Measurements from ENCODE around the gene CDH12.

CDH12 gene

DNA sequence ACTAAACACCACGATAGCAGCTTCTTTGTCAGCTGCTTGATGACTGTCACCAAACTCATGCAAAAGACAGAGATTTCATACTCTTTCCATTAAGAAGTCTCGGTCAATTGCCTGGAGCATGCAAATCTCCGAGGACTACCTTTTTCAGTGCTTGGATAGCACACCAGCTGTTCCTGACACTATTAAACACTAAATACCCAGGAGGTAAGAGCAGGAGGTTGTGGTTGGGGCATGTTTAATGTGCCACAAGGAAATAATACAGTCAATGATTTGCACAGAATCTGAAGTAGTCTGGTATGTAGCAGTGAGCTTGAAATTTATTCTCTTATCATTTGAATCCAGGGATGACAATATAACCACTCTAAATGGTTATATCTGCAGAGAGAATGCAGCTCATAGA is 996.2 kb downstream of the CDH12 start:
- TF ChIP-seq TAF1 (IDR thresholded peaks at IDR 0.05; ENCODE audit: borderline replicate concordance, insufficient read depth, low read length), result no peak
- TF ChIP-seq SIN3A (IDR thresholded peaks at IDR 0.05; ENCODE audit: borderline replicate concordance, insufficient read depth, low read length), result no peak
- no peak for TF ChIP-seq POLR2AphosphoS5 (IDR thresholded peaks at IDR 0.05; ENCODE audit: low read depth, low read length)
- TF ChIP-seq FOXP2 (optimal IDR thresholded peaks at IDR 0.05; ENCODE audit: borderline replicate concordance, extremely low read depth, extremely low read length, insufficient read depth), result no peak
- TF ChIP-seq, protein P1, sequence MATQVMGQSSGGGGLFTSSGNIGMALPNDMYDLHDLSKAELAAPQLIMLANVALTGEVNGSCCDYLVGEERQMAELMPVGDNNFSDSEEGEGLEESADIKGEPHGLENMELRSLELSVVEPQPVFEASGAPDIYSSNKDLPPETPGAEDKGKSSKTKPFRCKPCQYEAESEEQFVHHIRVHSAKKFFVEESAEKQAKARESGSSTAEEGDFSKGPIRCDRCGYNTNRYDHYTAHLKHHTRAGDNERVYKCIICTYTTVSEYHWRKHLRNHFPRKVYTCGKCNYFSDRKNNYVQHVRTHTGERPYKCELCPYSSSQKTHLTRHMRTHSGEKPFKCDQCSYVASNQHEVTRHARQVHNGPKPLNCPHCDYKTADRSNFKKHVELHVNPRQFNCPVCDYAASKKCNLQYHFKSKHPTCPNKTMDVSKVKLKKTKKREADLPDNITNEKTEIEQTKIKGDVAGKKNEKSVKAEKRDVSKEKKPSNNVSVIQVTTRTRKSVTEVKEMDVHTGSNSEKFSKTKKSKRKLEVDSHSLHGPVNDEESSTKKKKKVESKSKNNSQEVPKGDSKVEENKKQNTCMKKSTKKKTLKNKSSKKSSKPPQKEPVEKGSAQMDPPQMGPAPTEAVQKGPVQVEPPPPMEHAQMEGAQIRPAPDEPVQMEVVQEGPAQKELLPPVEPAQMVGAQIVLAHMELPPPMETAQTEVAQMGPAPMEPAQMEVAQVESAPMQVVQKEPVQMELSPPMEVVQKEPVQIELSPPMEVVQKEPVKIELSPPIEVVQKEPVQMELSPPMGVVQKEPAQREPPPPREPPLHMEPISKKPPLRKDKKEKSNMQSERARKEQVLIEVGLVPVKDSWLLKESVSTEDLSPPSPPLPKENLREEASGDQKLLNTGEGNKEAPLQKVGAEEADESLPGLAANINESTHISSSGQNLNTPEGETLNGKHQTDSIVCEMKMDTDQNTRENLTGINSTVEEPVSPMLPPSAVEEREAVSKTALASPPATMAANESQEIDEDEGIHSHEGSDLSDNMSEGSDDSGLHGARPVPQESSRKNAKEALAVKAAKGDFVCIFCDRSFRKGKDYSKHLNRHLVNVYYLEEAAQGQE (IDR thresholded peaks at IDR 0.05; ENCODE audit: insufficient read depth in 1 of 2, low read depth in 2 of 2, low read length in 2 of 2), result no peak

DNA sequence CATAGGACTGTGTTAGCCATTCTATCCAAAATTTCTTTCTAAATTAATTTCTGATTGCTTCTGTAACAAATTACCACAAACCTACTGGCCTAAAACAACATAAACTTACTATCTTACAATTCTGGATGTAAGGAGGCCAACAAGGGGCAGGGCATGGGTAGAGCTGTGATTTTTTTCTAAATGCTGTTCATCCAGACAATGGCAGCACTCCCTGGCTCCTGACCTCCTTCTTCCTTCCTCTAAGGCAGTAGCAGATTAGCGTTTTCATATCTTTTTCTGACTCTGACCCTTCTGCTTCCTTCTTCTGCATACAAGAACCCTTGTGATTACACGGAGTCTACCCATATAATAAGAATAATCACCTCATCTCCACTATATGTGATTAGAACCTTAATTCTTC is 1005.8 kb downstream of the CDH12 start:
- TF ChIP-seq, protein P1 (IDR thresholded peaks at IDR 0.05; ENCODE audit: insufficient read depth in 1 of 2, low read depth in 2 of 2, low read length in 2 of 2), result no peak
- no peak for TF ChIP-seq POLR2AphosphoS5 (IDR thresholded peaks at IDR 0.05; ENCODE audit: low read depth, low read length)
- no peak for TF ChIP-seq FOXP2 (optimal IDR thresholded peaks at IDR 0.05; ENCODE audit: borderline replicate concordance, extremely low read depth, extremely low read length, insufficient read depth)
- TF ChIP-seq TAF1 (IDR thresholded peaks at IDR 0.05; ENCODE audit: borderline replicate concordance, insufficient read depth, low read length), result no peak
- no peak for TF ChIP-seq SIN3A (IDR thresholded peaks at IDR 0.05; ENCODE audit: borderline replicate concordance, insufficient read depth, low read length)

DNA sequence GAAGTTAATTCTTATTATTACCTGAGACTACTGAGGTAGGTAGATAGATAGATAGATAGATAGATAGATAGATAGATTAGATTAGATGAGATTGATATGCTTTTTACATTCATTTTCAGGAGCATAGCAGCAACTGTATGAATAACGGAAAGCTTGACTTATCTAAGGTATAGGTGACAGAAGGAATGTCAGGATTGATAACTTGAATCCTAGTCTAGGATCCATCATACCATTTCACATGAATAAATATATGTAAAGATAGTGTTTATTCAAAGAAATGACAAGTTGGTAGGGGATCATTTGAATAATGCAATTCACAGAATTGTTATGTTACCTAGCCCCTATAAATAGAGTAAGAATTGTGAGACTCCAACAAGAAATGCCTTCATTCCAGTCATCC is 1008.2 kb downstream of the CDH12 start:
- no peak for TF ChIP-seq TAF1 (IDR thresholded peaks at IDR 0.05; ENCODE audit: borderline replicate concordance, insufficient read depth, low read length)

DNA sequence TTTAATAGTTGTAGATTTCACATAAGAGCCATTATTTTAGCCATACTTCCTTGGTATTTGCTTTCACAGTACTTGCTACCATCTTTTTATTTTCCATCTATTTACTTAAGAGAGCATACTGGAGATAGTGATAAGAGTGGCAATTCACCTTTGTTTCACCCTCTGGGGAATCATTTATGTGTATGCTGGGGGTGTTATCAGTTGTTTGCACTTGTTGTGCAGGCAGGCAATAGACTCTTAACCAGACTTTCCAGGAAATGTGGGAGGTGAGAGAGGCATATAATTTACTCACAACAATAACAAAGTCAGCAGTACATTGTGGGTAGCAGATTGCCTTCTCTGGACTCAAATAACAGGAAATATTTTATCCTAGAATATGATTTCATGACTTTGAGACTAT is 1018.3 kb downstream of the CDH12 start:
- no peak for TF ChIP-seq TAF1 (IDR thresholded peaks at IDR 0.05; ENCODE audit: borderline replicate concordance, insufficient read depth, low read length)
- TF ChIP-seq FOXP2 (optimal IDR thresholded peaks at IDR 0.05; ENCODE audit: borderline replicate concordance, extremely low read depth, extremely low read length, insufficient read depth), result no peak
- TF ChIP-seq POLR2AphosphoS5 (IDR thresholded peaks at IDR 0.05; ENCODE audit: low read depth, low read length), result no peak
- no peak for TF ChIP-seq SIN3A (IDR thresholded peaks at IDR 0.05; ENCODE audit: borderline replicate concordance, insufficient read depth, low read length)
- TF ChIP-seq, protein P1 (IDR thresholded peaks at IDR 0.05; ENCODE audit: insufficient read depth in 1 of 2, low read depth in 2 of 2, low read length in 2 of 2), result no peak

DNA sequence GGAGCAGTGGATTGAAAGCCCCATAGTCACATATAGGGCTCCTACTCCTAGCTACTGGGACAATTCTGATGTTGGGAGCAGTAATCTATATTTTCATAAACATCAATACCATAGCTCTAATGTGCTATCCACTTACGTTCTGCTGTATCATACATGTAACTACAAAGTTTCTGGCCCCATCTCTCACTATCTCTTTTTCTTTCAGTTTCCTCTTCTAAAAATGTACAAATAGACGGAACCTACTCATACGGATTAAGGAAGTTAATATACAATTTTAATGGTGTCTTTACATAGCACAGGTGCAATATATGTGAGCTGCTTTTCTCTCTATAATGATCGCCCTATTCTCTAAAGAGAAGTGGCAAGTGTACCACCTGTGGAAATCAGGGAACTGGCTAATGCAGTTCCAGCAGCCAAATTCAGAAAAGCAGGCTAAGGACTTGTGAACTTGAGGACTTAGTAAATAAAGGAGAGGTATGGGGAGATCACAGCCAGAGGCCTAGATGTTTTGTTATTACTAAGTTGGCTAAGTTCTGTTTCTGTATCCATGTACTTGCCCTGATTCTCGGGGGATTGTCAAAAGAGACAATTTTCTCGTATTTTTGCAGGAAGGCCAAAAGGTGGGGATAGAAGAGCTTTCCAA is 1021.9 kb downstream of the CDH12 start:
- TF ChIP-seq POLR2AphosphoS5 (IDR thresholded peaks at IDR 0.05; ENCODE audit: low read depth, low read length) (no peak), TAF1 (IDR thresholded peaks at IDR 0.05; ENCODE audit: borderline replicate concordance, insufficient read depth, low read length) (no peak), SIN3A (IDR thresholded peaks at IDR 0.05; ENCODE audit: borderline replicate concordance, insufficient read depth, low read length) (no peak)

DNA sequence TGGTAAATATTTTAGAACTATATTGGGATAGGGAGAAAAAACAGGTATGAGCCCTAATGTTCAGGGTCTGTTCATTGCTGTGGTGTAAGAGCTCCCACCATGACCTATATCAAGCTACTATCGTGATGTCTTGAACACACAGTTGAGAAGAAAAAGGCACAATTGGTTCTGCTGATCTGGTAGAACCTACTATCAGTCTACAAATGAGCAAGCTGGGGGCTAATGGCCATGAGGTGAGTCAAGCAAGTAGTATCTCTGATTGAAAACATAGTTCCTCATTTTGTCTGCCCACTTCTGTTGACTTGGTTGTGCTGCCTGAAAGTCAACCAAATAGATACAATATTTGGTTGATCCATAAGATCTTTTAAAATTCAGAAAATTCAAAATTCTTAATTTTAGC is 1026.3 kb downstream of the CDH12 start:
- no peak for TF ChIP-seq SIN3A (IDR thresholded peaks at IDR 0.05; ENCODE audit: borderline replicate concordance, insufficient read depth, low read length)
- TF ChIP-seq TAF1 (IDR thresholded peaks at IDR 0.05; ENCODE audit: borderline replicate concordance, insufficient read depth, low read length), result no peak
- TF ChIP-seq POLR2AphosphoS5 (IDR thresholded peaks at IDR 0.05; ENCODE audit: low read depth, low read length), result no peak
- TF ChIP-seq, protein P1 (IDR thresholded peaks at IDR 0.05; ENCODE audit: insufficient read depth in 1 of 2, low read depth in 2 of 2, low read length in 2 of 2), result no peak
- no peak for TF ChIP-seq FOXP2 (optimal IDR thresholded peaks at IDR 0.05; ENCODE audit: borderline replicate concordance, extremely low read depth, extremely low read length, insufficient read depth)

All from PFSK-1 (cell line).